DMS114 treated with DMSO at 0.1 percent for 48 hours (cell line): Measurements from ENCODE around the gene RASGRP4.
"Not testable (repeated sequence)": the region's sequence is repeated elsewhere in the genome, so short reads cannot be mapped to it uniquely, and the experiment has no call there.

Experiments used
- DNase-seq: peaks from one replicate; lab custom pipeline; 2025; ENCODE audit not compliant: unreplicated experiment; lab: John Stamatoyannopoulos, UW

RASGRP4 gene

DNA sequence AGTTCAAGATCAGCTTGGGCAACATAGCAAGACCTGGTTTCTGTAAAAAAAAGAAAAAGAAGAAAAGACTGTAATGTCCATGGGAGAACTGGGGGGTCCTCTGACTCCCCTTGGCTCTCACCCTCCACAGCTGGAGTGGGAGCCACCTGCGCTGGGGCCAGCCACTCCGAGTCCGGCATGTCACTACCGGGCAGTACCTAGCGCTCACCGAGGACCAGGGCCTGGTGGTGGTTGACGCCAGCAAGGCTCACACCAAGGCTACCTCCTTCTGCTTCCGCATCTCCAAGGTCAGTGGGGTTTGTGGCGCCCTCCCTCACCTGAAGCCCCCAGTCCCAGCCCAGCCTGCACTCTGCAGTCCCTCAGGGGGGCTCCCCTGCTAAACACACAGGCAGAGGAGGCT, 22.2 kb upstream of the RASGRP4 start:
- DNase-seq: no peak

DNA sequence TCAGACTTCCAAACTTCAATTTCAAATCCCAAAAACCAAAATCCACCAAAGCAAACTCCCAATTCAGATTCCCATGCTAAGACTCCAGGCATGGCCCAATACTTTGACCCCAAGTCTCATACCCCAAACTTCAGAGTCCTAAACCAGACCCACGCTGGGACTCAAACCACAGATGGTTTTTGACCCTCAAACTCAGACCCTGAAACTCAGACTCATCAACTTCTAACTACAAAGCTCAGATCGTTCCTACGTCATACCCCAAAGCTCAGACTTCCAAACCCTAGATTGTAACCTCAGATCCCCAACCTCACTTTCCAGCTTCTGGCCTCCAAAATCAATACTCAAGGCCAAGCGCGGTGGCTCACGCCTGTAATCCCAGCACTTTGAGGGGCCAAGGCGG, 19.3 kb upstream of the RASGRP4 start:
- DNase-seq: no peak

DNA sequence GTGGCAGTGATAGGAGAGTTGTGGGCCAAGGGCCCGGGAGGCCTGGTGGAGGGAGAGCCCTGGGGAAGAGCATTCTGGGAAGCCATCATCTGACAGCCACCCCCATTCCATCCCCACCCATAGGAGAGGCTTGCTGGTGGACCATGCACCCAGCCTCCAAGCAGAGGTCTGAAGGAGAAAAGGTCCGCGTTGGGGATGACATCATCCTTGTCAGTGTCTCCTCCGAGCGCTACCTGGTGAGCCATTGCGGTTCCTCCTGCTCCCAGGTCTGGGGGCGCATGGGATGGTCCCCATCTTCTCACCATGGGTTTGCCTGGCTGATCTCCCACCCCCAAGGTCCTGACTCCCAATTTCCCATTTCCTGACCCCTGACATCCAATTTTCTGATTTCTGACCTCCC, 18.0 kb upstream of the RASGRP4 start:
- no peak for DNase-seq

DNA sequence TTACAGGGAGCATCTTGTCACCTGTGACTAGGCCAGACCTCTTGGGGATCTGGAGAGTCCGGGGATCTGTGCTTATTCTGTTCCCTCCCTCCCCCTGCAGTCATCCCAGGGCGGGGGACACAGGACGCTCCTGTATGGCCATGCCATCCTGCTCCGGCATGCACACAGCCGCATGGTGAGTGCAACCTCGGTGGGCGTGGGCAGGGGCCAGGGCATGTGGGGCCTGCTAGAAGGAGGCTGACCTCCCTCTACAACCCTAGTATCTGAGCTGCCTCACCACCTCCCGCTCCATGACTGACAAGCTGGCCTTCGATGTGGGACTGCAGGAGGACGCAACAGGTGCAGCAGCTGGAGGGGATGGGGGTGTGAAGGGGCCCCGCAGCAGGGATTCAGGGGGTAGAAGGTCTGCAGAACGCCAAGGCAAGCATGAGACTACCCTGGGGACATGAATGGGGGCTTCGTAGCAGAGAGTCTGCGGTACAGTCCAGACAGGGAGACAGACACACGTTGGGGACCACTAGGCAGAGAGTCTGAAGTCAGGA, 17.5 kb upstream of the RASGRP4 start:
- no peak for DNase-seq

- DNase-seq: no peak
Observed at GRCh38 chr19:38442736-38443135, 16.7 kb upstream of the RASGRP4 start.

DNA sequence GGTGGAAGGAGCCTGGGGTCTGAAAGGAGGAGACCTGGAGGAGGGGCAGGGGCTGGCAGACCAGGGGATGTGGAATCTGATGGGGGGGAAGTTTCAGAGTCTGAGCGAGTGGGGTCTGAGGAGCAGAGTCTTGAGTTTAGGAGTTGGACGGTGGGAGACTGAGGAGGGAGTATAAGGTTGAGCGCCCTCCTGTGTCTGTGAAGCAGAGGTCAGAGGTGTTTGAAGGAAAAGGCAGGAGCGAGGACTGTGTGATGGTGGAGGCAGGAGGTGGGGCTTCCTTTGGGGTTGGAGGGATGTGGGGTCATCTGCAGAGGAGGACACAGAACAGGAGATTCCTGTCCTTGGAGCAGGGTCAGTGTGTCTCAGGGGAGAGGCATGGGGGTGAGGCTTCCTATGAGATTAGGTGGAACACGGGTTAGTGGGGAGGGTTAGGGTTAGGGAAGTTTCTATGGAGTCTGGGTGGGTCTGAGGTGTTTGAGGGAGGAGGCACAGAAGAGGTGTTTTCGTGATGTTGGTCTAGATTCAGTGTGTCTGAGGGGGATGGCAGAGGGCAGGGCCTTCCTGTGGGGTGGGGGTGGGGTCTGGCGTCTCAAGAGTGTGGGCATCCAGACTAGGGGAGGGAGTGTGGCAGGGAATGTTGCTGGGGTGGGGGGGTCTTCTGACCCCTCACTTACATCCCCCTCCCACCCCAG, 15.8 kb upstream of the RASGRP4 start:
- DNase-seq: no peak

GRCh38 chr19:38440592-38440991, 14.6 kb upstream of the RASGRP4 start:
- DNase-seq: no peak

- DNase-seq: no peak
Observed at GRCh38 chr19:38437917-38438316, 11.9 kb upstream of the RASGRP4 start.

DNA sequence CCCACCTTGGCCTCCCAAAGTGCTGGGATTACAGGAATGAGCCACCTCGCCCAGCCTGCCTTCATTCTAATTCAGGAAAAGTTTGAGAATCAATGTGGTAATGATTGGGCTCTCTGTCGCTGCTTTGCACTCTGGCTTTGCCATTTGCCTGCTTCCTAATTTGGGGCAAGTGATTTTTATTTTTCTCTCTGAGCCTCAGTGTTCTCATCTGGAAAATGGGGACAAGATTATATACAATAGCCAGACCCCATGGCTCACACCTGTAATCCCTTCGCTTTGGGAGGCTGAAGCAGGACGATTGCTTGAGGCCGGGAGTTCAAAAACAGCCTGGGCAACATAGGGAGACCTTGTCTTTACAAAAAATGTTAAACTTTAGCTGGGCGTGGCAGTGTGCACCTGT, 11.3 kb upstream of the RASGRP4 start:
- no peak for DNase-seq

- DNase-seq: no peak
Observed at GRCh38 chr19:38434549-38435051, 8.6 kb upstream of the RASGRP4 start.

DNA sequence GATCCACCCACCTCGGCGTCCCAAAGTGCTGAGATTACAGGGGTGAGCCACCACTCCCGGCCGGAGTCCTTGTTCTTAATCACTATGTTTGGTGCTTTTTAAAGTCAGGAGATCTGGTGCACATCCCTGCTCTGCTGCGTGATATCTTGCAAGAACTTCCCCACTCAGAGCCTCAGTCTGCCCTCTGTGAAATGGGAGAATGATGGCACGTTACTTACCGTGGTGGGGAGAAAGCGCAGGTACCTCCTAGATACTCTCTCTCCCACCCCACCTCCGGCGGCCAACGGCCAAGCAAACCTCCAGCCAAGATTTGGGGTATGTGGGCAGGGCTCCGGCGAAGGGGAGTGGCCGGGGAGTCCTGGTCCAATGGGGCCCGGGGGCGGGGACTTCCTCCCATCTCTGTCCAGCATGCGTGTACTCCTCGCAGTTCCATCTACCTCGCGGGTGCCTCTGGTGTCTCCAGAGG, 7.3 kb upstream of the RASGRP4 start, which contains the start of gene RYR1:
RYR1 (plus strand) TSS at position 424 of the 466 bp plus-strand sequence. CDS start 139 bp downstream, outside the sequence.
- no peak for DNase-seq

- no peak for DNase-seq
Observed at GRCh38 chr19:38430931-38431330, 4.9 kb upstream of the RASGRP4 start.

GRCh38 chr19:38429811-38430156, 3.8 kb upstream of the RASGRP4 start:
- no peak for DNase-seq

DNA sequence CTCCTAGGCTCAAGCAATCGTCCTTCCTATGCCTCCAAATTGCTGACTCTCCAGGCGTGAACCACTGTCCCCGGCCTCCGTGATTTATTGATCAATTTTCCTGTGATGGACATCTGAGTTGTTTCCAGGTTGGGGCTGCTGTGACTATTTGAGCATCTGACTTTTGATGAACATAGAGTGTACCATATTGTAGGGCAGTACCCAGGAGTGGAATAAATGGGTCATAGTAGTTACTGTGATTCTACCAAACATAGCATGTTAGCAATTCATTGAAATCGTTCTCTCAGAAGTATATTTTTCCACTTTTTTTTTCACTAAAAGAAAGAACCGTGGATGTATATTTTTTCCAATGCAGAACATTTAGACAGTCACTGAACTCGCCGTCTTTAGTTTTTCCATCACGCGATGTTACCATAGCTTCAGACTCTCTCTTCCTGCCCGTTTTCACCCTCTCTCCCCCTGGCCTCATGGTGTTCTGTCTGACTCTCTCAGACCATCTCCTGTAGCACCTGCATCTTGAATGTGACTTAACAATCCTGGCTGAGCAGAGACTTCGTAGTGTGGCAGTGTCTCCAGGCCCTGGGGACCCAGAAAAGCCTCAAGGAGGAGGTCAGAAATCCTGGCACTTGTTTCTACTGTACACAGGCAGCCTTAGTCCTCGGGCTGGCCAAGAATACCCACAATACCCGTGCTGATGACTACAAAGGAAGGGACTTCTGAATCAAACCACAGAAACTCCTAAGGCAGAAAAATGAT, 3.2 kb upstream of the RASGRP4 start:
- no peak for DNase-seq

DNA sequence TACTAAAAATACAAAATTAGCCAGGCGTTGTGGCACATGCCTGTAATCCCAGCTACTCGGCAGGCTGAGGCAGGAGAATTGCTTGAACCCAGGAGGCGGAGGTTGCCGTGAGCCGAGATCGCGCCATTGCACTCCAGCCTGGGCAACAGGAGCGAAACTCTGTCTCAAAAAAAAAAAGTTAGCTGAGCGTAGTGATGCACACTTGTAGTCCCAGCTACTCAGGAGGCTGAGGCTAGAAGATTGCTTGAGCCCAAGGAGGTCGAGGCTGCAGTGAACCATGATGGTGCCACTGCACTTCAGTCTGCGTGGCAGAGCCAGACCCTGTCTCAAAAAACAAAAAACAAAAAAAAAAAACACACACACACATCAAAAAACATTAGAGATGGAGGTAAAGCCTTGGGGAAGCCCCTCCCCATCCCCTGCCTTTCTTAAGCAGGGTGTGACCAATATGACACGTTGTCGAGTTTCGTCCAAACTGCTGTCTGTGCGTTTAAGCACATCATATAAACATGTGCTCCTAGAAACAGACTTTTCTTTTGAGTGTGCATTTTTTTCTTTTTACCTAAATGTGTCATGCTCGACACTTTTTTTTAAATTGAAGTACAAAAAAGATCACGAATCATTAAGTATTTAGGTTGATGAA, 1.1 kb upstream of the RASGRP4 start:
- not testable (repeated sequence) for DNase-seq

DNA sequence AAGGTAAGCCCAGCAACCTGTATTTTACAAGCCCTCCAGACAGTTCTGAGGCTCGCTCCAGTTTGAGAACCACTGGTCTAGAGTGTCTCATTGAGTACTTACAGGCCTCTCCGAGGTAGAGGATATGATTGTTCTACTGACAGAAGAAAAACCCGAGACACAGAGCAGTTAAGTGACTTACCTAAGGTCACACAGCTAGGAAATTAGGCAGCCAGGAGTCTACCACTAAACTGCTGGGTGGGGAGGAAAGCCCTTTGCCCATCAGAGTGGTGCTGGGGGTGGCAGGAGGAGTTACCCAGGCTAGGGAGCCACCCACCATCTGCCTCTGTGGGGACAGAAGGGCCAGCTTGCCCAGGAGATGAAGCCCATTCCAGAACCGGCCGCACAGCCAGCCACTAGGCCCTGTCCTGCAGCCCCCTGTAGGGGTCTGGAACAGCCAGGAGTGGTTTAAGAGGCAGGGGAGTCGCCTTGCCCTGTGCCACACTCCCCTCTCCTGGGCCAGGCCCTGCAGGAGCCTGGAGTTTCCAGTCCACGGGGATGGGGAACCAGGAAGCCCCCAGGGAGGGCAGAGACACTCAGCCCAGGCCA, 703 bp downstream of the RASGRP4 start:
- no peak for DNase-seq

- DNase-seq: no peak
Observed at GRCh38 chr19:38424272-38424671, 1.7 kb downstream of the RASGRP4 start.

DNA sequence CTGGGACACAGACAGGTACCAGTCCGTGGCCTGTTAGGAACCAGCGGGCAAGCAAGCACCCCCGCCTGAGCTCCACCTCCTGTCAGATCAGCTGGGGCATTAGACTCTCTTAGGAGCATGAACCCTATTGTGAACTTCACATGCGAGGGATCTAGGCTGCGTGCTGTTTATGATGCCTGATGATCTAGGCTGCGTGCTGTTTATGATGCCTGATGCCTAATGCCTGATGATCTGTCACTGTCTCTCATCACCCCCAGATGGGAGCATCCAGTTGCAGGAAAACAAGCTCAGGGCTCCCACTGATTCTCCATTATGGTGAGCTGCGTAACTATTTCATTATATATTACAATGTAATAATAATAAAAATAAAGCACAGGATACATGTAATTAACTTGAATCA, 3.6 kb downstream of the RASGRP4 start:
- no peak for DNase-seq

GRCh38 chr19:38421856-38422255, 4.2 kb downstream of the RASGRP4 start:
- no peak for DNase-seq

- no peak for DNase-seq
Observed at GRCh38 chr19:38420935-38421334, 5.1 kb downstream of the RASGRP4 start.
